Stimulated activated CD4-positive, alpha-beta T cell treated with anti-CD3 and anti-CD28 coated beads, Interleukin-12 subunit alpha, Interleukin-12 subunit beta, amount 100 ng/mL, for 4 hours (primary cell): Measurements from ENCODE around the gene ERCC4.

Experiments
- DNase-seq: peaks from one replicate; pipeline ENCODE4 v3.0.0-alpha.2; 2020

The ERCC4 gene

GRCh38 chr16:13995194-13995593 lies 75.2 kb downstream of the ERCC4 start:
- DNase-seq: no peak

GRCh38 chr16:13996778-13997288 lies 76.9 kb downstream of the ERCC4 start:
- no peak for DNase-seq

- no peak for DNase-seq
Measured at GRCh38 chr16:13997526-13997925, 77.6 kb downstream of the ERCC4 start.

GRCh38 chr16:13997933-13998332 lies 78.0 kb downstream of the ERCC4 start:
- DNase-seq: no peak

GRCh38 chr16:13999071-13999894 lies 79.3 kb downstream of the ERCC4 start:
- DNase-seq: no peak

GRCh38 chr16:13999895-14000425 lies 80.0 kb downstream of the ERCC4 start:
- no peak for DNase-seq

GRCh38 chr16:14001521-14001920 lies 81.6 kb downstream of the ERCC4 start:
- no peak for DNase-seq
